SW480 (cell line): ENCODE results near the gene OR2V2.
A peak's percentile ranks its signal among the peaks of the same experiment; 100 is the strongest.

Experiments used
- DNase-seq: peaks from one replicate; pipeline ENCODE4 v3.0.0-alpha.2; 2016; ENCODE audit warnings: low spot score

OR2V2 gene

DNA sequence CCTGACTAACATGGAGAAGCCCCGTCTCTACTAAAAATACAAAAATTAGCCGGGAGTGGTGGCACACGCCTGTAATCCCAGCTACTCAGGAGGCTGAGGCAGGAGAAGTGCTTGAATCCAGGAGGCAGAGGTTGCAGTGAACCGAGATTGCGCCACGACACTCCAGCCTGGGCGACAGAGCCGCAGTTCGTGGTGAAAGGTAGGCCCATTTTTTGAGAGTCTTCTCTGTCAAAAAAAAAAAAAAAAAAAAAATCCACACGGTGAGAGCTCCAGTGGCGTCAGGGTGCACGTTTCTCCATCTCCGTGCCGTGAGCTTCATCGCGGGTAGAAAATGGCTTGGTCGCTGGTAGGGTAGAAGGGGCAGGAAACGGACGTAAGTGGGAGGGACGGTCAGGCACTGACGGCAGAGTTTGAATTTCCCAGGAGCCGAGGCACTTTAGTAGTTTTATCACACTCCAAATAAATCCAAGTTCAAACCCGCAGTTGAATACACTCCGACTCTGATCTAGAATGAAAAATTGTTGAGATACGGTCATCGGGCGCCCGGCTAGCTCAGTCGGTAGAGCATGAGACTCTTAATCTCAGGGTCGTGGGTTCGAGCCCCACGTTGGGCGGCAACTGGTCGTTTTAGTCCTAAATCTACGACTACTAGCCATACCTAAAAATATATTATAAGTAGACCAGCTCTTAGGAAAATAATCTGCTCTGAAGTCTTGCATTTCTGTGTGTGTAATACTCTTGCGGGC is 60.0 kb downstream of the OR2V2 start:
- DNase-seq: peak; percentile 94

DNA sequence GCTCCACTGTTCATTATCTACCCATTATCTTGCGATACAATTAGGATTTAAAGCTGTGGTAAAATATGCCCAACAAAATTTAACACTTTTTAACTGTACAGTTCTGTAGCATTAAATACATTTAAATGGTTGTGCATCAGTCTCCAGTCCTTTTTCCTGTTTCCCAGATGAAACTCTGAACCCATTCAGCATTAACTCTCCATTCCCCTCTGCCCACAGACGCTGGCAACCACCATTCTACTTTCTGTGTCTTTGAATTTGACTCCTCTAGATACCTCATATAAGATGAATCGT is 60.5 kb downstream of the OR2V2 start:
- DNase-seq: no peak
